GM12873 (cell line): ENCODE data around the gene OR2AT4.

ENCODE experiments used
- CTCF ChIP-seq: IDR thresholded peaks from 2 replicates; pipeline ENCODE4 v1.5.1; 2012; ENCODE audit warnings: low read depth, mild to moderate bottlenecking, moderate library complexity, low read length, control low read depth; ENCODE audit not compliant: insufficient read depth; ENCODE audit errors: missing control alignments

OR2AT4 gene

DNA sequence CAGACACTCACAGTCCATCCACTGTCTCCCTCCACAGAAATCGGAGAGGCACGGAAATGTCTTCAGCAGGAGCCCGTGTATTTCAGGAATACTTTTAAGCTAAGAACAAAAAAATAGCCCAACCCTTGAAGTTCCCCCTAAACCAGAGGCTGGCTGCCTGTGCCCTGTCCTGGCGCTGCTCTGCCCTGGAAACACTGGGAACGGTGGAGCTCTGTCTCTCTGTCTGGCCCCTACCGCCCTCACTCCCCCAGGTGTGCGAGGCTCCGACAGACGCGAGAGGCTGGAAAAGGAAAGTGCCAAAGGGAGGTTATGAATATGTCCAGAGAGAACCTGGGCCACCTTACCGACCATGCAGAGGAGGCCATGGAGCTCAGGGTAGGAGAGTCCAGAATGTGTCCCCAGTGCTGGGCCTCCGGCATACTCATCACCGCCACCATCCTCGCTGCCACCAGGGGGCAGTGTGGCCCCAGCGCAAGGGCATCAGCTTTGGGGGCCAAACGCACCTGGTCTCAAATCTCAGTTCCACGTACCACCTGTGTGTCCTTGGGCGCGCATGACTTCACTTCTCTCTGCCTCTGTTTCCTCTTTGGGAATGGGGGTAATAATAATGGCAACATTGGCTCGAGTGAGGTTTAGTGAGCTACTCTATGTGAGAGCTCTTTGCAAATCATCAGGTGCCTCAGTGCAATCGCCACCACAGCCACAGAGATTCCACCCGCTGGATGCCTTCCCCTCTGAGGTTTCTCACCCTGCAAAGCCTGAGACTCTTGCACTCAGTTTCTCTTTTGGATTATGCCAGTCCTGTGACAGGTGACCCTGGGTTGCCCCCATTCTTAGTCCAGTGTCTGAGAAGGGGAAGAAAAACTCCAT is 43.8 kb upstream of the OR2AT4 start:
- peak; percentile 99 for TF ChIP-seq CTCF

DNA sequence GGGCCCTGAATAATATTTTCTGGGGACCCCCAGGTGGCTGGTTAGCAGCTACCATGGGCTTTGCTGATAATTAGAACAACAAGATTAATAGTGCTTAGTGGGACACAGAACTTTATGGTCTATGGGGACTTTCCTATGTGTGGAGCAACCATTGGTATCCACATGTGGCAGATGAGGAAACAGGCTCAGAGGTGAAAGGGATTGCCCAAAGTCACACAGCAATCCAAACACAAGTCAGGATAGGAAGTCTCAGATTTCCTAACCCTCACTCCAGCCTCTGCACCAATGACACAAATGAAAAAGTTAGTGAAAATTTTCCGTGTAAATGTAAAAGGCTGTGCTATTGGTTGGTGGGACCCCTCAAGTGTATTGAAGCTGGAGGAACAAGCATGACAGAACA is 39.0 kb upstream of the OR2AT4 start:
- no peak for TF ChIP-seq CTCF

GRCh38 chr11:75135021-75135650 is 38.5 kb upstream of the OR2AT4 start:
- TF ChIP-seq CTCF, result no peak

- TF ChIP-seq CTCF, result no peak
Measured at GRCh38 chr11:75133976-75134375, 37.3 kb upstream of the OR2AT4 start.

GRCh38 chr11:75132080-75132479 is 35.4 kb upstream of the OR2AT4 start:
- no peak for TF ChIP-seq CTCF

DNA sequence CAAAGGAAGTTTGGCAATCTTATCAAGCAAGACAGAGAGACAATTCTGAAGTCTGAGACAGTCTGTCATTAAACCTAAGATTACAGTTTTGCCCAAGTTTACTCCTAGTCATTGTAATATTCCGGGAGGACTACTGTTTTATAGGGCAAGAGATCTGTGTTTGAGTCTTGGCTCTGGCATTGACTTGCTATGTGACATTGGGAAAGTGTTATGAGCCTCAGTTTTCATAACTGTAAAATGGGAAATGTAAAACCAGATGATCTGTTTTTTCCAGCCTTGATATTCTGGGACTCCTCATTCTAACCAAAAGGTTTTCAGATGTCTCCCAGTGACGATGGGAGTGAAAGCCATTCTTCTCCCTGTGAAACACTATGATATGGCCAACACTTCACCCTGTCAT is 29.9 kb upstream of the OR2AT4 start:
- TF ChIP-seq CTCF, result no peak

DNA sequence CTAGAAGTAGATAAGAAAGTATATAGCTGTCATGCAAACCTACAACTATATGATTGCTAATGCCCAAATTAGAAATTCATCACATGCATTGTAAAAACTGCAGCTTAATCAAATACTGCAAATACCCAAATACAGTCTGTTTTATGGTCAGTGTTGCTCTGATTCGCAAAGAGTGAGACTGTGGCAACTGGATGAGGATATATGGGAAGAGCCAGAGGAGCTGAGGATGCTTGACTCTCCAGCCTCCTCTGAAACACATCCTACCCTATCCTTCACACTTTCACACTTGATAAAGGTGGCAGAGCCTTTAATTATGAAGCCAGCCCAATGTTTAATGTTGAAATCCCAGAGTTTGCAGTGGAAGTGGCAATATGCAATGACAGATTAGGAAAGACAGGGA is 21.9 kb upstream of the OR2AT4 start:
- TF ChIP-seq CTCF, result no peak
